HPDE6-E6E7 (cell line): ENCODE measurements around the gene LNPK.
"Not testable (repeated sequence)": the region's sequence is repeated elsewhere in the genome, so short reads cannot be mapped to it uniquely, and the experiment has no call there.

Experiments used
- DNase-seq: peaks from one replicate; pipeline ENCODE4 v3.0.0; 2011; ENCODE audit warnings: missing footprints; ENCODE audit errors: extremely low spot score

Gene LNPK

DNA sequence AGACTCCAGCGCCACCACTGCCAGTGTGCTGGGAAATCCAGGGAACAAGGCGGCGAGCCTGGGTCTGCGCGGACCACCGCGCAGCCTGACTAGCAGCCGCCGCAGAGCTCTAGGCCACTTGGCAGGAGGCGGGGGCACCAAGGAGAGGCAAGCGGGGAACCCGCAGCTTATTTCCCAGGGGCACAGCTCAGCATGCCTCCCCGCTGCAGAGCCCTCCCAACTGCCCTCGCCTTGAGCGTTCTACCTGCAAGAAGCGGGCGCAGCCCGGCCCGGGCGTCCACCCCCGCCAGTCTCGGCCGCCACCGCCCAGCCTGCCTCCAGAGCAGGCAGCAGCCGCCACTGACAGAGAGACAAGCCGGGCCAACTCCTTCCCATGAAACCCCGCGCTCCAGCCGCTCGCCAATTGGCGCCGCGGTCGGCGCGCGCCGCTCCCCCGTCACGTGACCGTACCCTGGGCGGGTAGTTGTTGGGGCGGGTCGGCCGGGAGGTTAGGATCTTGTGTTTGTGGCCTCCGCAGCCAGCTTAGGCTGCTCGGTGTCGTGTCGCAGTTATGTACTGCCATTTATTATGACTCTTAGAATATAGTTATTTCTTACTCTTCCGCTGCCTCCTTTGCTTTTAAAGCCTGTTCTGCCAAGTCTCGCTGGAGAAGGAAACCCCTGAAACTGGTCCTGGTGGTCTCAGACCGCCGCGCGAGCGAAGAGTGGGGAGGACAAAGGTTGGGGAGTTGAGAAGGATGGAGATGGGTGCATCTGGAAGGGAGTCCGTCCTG is at the start of gene LNPK:
TSS of gene LNPK (minus strand) at position 352 of the 772 bp plus-strand sequence. CDS start 6,683 bp downstream, outside the sequence.
- peak; percentile 94 for DNase-seq

- DNase-seq = no peak
These were observed 37.3 kb upstream of the LNPK start for GRCh38 chr2:176039375-176039774.

- no peak for DNase-seq
These were observed 36.6 kb upstream of the LNPK start for GRCh38 chr2:176038694-176039093.

- no peak for DNase-seq
These were observed 33.1 kb upstream of the LNPK start for GRCh38 chr2:176035013-176035691.

DNA sequence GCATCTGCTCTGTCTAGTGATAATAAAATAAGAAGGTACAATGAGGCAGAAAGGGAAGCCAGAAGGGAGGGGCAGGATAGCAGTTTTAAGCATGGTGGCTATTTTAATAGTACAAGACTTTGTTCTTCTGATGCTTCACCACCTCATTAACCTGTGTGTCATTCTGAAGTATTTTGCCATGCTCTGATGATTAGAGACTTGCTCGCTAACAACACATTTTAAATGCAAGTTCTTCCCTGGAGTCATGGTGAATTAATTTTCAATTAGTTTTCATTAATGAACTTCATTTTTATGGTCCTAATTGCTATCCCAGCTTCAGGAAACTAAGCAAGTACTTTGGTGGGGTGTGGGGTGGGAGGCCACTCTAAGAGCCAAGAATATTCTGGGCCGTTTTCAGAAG is 25.7 kb upstream of the LNPK start:
- no peak for DNase-seq

GRCh38 chr2:176025932-176026331 is 23.9 kb upstream of the LNPK start:
- no peak for DNase-seq

DNA sequence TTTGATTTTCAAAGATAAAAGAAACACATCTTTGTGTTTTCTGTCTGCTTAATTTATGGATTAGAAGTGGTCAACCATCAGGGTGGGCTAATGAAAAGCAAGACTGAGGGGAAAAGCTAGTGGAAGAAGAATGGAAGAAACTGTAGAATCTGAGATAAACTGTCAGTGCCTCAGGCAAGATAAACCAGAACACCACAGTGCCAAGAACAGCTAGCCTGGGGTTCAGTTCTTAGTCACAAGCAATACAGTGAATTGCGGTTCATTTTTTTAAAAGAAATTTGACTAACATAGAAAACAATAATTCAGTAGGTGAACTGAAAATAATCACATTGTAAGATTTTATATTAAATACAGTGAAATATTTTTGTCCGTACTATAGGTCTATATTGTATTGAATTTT is 22.0 kb upstream of the LNPK start:
- DNase-seq = no peak

GRCh38 chr2:176022048-176022447 is 20.0 kb upstream of the LNPK start:
- no peak for DNase-seq

GRCh38 chr2:176020400-176020799 is 18.3 kb upstream of the LNPK start:
- DNase-seq = no peak

DNA sequence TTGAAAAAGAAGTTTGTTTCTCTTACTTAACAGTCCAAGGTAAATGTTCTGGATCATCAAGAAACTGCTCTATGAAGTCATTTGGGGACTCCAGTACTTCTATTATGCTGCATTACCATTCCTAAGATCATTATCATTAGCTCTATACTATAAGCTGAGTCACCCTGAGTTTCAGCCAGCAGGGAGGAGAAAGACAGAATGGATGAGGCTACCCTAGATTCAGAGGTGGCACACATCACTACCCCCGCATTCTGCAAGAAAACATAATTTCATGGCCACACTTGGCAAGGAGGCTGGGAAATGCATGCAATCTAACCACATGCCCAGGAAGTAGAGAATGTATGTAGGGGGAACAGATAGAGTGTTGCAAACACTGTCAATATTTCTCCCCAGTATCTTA is 16.6 kb upstream of the LNPK start:
- DNase-seq = no peak

- DNase-seq = no peak
These were observed 7.4 kb upstream of the LNPK start for GRCh38 chr2:176009445-176009844.

DNA sequence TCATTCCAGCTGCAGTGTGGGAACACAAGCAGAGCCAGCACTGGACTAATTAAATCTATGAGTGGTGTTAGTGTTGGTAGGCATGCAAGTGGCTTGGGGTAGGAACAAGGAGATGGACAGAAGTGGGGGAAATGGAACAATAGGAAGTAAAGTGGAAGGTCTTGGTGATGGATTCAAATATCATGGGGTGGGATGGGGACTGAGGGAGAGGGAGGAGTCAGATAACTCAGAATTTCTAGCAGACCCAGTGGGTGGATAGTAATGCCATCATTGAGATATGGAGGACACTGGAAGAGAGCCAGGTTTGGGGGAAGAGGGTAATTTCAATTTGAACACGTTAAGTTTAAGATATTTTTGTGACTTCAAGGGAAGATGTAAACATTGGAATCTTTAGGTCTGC is 2.9 kb upstream of the LNPK start:
- no peak for DNase-seq

DNA sequence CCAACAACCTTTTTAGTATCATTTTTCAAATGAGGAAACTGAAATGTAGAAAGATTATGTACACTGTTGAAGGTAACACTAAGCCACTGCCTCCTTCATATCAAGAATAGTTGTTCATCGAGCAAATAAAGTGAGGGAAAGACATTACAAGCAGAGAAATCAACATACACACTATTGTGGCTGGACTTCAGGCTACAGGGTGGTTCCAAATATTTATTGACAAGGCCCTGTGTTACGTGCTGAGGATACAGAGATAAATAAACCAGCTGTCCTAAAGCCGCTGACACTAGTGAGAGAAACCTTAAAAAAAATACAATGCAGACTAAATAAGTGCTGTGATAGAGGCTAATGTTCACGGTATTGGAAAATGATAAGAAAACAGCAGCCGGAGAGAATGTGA is 1.9 kb upstream of the LNPK start:
- no peak for DNase-seq

DNA sequence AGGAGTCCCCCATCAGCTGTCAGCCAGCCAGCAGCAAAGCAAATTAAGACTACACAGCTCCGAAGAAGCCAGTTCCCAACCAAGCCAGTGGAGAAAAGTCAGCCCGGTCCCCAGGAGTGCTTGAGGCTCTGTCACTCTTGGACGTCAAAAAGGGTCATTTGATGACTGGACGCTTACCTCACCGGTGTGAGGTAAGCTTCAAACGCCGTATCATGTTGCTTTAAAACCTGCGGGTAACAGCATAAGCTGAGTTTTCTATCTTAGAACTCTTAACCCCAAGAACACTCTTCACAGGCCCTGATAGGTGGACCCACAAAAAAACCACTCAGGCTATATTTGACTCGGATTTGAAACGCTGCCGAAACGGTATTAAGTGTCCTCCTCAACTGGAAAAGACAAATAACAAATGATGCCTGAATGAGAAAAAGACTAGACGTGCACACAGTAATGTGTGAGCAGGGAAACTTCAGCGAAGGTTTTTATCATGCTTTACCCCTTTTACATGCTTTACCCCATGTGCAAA is 682 bp upstream of the LNPK start:
- peak; percentile 17 for DNase-seq

GRCh38 chr2:176001281-176001915 is 669 bp downstream of the LNPK start:
- DNase-seq = peak; percentile 6

- no peak for DNase-seq
These were observed 2.7 kb downstream of the LNPK start for GRCh38 chr2:175999283-175999819.

DNA sequence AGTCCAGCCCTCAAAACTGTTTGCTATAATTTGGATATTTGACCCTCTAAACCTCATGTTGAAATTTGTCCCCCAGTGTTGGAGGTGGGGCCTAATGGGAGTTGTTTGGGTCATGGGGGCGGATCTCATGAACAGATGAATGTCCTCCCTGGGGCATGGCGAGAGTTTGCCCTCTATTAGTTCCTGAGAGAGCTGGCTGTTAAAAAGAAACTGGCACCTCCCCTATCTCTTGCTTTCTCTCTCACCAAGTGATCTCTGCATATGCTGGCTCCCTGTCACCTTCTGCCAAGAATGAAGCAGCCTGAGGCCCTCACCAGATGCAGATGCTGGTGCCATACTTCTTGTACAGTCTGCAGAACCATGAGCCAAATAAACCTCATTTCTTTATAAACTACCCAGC is 12.0 kb downstream of the LNPK start:
- DNase-seq = no peak

DNA sequence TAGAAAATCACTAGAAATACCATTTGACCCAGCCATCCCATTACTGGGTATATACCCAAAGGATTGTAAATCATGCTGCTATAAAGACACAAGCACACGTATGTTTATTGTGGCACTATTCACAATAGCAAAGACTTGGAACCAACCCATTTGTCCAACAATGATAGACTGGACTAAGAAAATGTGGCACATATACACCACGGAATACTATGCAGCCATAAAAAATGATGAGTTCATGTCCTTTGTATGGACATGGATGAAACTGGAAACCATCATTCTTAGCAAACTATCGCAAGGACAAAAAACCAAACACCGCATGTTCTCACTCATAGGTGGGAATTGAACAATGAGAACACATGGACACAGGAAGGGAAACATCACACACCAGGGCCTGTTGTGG is 14.9 kb downstream of the LNPK start:
- DNase-seq = not testable (repeated sequence)

DNA sequence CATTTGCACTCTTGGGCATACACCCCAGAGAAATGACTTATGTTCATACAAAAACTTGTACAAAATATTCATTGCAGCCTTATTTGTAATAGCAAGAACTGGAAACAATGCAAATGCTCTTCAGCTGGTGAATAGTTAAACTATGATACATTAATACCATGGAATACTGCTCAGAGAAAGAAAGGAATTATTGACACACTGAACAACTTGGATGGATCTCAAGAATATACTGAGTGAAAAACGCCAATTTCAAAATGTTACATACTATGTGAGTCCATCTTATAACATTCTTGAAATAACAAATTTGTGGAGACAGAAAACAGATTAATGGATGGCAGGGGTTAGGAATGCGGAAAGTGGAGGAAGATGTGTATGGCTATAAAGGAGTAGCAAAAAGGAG is 17.2 kb downstream of the LNPK start:
- no peak for DNase-seq

DNA sequence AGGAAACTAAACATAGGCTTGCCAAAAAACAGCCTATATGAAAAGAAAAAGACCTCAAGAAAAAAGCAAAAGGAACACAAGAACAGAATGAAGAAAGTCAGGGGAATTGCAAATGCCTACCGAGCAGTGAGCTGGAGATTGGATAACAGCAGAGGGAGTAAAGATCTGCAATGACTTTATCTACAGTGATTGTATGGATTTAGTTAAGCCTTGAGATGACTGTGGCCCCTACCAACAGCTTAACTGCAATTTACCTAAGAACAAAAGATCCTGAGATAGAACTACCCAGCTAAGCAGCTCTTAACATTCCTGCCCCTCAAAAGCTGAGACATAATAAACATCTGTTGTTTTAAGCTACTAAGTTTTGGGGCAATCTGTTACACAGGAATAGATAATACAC is 20.5 kb downstream of the LNPK start:
- DNase-seq = no peak

DNA sequence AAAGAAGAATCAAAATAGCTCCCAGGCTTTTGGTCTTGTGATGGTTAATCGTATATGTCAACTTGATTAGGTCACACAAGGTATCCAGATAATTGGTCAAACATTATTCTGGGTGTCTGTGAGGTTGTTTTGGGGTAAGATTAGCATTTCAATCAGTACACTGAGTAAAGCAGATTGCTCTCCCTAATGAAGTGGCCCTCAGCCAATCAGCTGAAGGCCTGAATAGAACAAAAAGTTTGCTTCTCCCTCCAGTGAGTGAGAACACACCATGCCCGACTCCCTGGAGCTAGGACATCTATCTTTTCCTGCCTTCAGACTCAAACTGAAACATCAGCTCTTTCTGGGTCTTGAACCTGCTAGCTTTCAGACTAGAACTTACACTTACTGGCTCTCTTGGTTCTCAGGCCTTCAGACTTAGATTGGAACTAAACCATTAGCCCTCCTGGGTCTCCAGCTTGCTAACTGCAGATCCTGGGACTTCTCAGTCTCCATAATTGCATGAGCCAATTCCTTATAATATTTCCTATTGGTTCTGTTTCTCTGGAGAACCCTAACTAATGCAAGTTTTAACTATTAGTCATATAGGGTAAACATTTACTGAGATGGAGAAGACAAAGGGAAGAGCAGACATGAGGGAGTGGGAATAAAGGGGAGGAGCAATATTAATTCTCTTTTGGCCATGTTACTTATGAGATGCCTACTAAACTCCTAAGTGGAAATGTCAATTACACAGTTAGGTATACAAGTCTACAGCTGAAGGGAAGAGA is 25.5 kb downstream of the LNPK start:
- no peak for DNase-seq

GRCh38 chr2:175973373-175973772 is 28.7 kb downstream of the LNPK start:
- no peak for DNase-seq
